Astrocyte (in vitro differentiated cells and primary cell): ENCODE data around the gene TBC1D19.
"Not testable (repeated sequence)": the region's sequence is repeated elsewhere in the genome, so short reads cannot be mapped to it uniquely, and the experiment has no call there.

Experiments used
- EZH2 ChIP-seq: IDR thresholded peaks from 2 replicates; pipeline ENCODE4 v1.6.1; 2012; ENCODE audit warnings: mild to moderate bottlenecking, low read length, inconsistent platforms; ENCODE audit not compliant: insufficient read depth
- TF ChIP-seq, protein P1 (sequence below): IDR thresholded peaks from 2 replicates; pipeline ENCODE4 v1.5.1; 2011; ENCODE audit warnings: low read depth, mild to moderate bottlenecking, inconsistent platforms, low read length, moderate library complexity; ENCODE audit not compliant: insufficient read depth

DNA sequence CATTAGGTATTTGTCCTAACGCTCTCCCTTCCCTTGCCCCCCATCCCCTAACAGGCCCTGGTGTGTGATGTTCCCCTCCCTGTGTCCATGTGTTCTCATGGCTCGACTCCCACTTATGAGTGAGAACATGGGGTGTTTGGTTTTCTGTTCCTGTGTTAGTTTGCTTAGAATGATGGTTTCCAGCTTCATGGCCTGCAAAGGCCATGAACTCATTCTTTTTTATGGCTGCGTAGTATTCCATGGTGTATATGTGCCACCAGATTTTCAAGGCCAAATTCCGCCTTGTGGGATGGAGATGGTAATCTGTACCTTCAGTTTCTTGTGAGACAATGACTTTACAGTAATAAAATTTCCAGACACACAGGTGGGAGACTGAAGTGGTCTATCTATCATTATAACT, 2.5 kb upstream of the TBC1D19 start:
- TF ChIP-seq, protein P1, sequence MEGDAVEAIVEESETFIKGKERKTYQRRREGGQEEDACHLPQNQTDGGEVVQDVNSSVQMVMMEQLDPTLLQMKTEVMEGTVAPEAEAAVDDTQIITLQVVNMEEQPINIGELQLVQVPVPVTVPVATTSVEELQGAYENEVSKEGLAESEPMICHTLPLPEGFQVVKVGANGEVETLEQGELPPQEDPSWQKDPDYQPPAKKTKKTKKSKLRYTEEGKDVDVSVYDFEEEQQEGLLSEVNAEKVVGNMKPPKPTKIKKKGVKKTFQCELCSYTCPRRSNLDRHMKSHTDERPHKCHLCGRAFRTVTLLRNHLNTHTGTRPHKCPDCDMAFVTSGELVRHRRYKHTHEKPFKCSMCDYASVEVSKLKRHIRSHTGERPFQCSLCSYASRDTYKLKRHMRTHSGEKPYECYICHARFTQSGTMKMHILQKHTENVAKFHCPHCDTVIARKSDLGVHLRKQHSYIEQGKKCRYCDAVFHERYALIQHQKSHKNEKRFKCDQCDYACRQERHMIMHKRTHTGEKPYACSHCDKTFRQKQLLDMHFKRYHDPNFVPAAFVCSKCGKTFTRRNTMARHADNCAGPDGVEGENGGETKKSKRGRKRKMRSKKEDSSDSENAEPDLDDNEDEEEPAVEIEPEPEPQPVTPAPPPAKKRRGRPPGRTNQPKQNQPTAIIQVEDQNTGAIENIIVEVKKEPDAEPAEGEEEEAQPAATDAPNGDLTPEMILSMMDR: not testable (repeated sequence)
- TF ChIP-seq EZH2: not testable (repeated sequence)
